Measurements from ENCODE around the gene MED8. TPM values are rescaled to one million over a fixed set of nuclear protein-coding genes. Genes with fewer than 3 reads are reported as not detected.

The MED8 gene
- total and polyA plus RNA-seq, 2 experiments from 2014 or later: 16.6 to 25.7 TPM

GRCh38 chr1:43438576-43438952 is 49.0 kb upstream of the MED8 start:
- H3K36me3 ChIP-seq (ENCODE audit: insufficient read depth): no peaks in the 10 kb centered on the region
- H3K9me2 ChIP-seq (ENCODE audit: insufficient read depth): no peaks in the 10 kb centered on the region
- Mint-ChIP-seq H3K4me1 (peaks cover 7% of the 10 kb centered on the region), H3K36me3 (ENCODE audit: low read depth) (peaks cover 11% of the 10 kb centered on the region), H3K4me3 (no peak overlapping the region), H3K9me3 (no peaks in the 10 kb centered on the region), H3K27ac (no peak overlapping the region), H3K27me3 (ENCODE audit: insufficient read depth, low read depth, poor library complexity) (peaks cover 4% of the 10 kb centered on the region)
- no peaks in the 10 kb centered on the region for H3K27me3 ChIP-seq (ENCODE audit: insufficient read depth)
- H3K4me3 ChIP-seq: no peak overlapping the region
- ATAC-seq (no peak), DNase-seq (ENCODE audit: low spot score) (no peak)
- H3F3A ChIP-seq (replicated peaks; ENCODE audit: low read depth): no peaks in the 10 kb centered on the region
- no peak for TF ChIP-seq STAT1 (IDR thresholded peaks at IDR 0.05; ENCODE audit: unreplicated experiment)
- TF ChIP-seq, protein P1, sequence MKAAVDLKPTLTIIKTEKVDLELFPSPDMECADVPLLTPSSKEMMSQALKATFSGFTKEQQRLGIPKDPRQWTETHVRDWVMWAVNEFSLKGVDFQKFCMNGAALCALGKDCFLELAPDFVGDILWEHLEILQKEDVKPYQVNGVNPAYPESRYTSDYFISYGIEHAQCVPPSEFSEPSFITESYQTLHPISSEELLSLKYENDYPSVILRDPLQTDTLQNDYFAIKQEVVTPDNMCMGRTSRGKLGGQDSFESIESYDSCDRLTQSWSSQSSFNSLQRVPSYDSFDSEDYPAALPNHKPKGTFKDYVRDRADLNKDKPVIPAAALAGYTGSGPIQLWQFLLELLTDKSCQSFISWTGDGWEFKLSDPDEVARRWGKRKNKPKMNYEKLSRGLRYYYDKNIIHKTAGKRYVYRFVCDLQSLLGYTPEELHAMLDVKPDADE (IDR thresholded peaks at IDR 0.05): no peak
- TF ChIP-seq POLR2AphosphoS5 (IDR thresholded peaks at IDR 0.05; ENCODE audit: low read depth): no peak
- TF ChIP-seq CREB1 (CRISPR knock-in tag; IDR thresholded peaks at IDR 0.05; ENCODE audit: low read depth): no peak
- TF ChIP-seq ZNF114 (CRISPR knock-in tag; IDR thresholded peaks at IDR 0.05): no peak
- no peak for TF ChIP-seq ZNF462 (CRISPR knock-in tag; IDR thresholded peaks at IDR 0.05)
- TF ChIP-seq NANOG (IDR thresholded peaks at IDR 0.05; ENCODE audit: borderline replicate concordance): no peak
- no peak for TF ChIP-seq EZH2phosphoT487 (IDR thresholded peaks at IDR 0.05; ENCODE audit: unreplicated experiment)
- TF ChIP-seq, protein P2, sequence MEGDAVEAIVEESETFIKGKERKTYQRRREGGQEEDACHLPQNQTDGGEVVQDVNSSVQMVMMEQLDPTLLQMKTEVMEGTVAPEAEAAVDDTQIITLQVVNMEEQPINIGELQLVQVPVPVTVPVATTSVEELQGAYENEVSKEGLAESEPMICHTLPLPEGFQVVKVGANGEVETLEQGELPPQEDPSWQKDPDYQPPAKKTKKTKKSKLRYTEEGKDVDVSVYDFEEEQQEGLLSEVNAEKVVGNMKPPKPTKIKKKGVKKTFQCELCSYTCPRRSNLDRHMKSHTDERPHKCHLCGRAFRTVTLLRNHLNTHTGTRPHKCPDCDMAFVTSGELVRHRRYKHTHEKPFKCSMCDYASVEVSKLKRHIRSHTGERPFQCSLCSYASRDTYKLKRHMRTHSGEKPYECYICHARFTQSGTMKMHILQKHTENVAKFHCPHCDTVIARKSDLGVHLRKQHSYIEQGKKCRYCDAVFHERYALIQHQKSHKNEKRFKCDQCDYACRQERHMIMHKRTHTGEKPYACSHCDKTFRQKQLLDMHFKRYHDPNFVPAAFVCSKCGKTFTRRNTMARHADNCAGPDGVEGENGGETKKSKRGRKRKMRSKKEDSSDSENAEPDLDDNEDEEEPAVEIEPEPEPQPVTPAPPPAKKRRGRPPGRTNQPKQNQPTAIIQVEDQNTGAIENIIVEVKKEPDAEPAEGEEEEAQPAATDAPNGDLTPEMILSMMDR (conservative IDR thresholded peaks at IDR 0.05; ENCODE audit: low read depth in 2 of 2): no peak
- TF ChIP-seq EZH2 (IDR thresholded peaks at IDR 0.05; ENCODE audit: low read depth, unreplicated experiment): no peak
- TF ChIP-seq ZNF331 (CRISPR knock-in tag; IDR thresholded peaks at IDR 0.05; ENCODE audit: low read depth): no peak
- no peak for TF ChIP-seq REST (IDR thresholded peaks at IDR 0.05; ENCODE audit: unreplicated experiment)
- no peak for TF ChIP-seq JUNB (IDR thresholded peaks at IDR 0.05; ENCODE audit: unreplicated experiment)
- no peaks in the 10 kb centered on the region for H3K4me1 ChIP-seq (ENCODE audit: insufficient read depth)
- H2AFZ ChIP-seq: no peak overlapping the region
- H4K20me1 ChIP-seq (replicated peaks; ENCODE audit: insufficient read depth): no peaks in the 10 kb centered on the region
- no peak overlapping the region for H3K4me2 ChIP-seq
- no peaks in the 10 kb centered on the region for H3K79me2 ChIP-seq (replicated peaks; ENCODE audit: insufficient read depth)
- H3K27ac ChIP-seq (ENCODE audit: low read depth): no peak overlapping the region

Measured in GM23338 (cell line).